ENCODE results near the gene HEATR1.
A peak's percentile ranks its signal among the peaks of the same experiment; 100 is the strongest.
"Not testable (repeated sequence)": the region's sequence is repeated elsewhere in the genome, so short reads cannot be mapped to it uniquely, and the experiment has no call there.

HEATR1 gene

DNA sequence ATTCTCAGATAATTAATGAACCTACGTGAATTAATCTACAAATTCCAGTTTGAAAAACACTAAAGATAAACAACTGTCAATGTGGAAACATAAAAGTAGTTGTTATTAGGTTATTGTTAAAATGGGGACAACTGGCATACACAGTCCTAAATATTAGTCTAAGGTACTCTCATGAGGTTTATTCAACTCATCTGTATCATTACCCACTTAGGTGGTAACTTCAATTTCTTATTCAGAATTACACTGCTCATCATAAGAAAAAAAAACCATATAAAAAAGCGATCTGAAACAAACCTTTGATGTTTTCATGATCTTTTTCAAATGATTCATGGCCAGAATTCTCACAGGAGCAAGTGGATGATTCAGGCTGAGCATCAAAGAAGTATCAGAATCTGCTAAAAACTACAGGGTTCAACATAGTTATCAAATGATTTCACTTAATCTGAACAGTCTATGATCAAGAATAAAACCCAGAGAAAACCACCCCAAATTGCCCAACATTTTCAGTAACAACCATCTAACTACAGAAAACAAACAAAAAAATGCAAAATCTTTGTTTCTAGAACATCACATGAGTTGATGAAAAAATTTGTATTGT lies 13.7 kb downstream of the HEATR1 start:
- DNase-seq (ENCODE audit: low read depth), result no peak

GRCh38 chr1:236589531-236589930 lies 14.8 kb downstream of the HEATR1 start:
- DNase-seq (ENCODE audit: low read depth), result no peak

- DNase-seq (ENCODE audit: low read depth), result no peak
These were observed 22.8 kb downstream of the HEATR1 start for GRCh38 chr1:236581528-236581927.

GRCh38 chr1:236580404-236580803 lies 23.9 kb downstream of the HEATR1 start:
- DNase-seq (ENCODE audit: low read depth), result not testable (repeated sequence)

GRCh38 chr1:236578661-236579060 lies 25.7 kb downstream of the HEATR1 start:
- DNase-seq (ENCODE audit: low read depth), result no peak

DNA sequence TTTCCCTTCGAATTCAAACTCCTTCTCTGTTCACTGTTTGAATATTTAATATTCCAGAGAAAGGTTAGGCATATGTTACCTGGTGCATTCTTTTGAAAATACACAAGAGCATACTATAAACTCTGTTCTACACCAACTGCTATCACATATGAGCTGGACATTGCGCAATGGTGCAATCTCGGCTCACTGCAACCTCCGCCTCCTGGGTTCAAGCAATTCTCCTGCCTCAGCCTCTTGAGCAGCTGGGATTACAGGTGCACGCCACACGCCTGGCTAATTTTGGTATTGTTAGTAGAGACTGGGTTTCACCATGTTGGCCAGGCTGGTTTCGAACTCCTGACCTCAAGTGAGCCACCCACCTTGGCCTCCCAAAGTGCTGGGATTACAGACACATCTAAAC lies 27.3 kb downstream of the HEATR1 start:
- not testable (repeated sequence) for DNase-seq (ENCODE audit: low read depth)

GRCh38 chr1:236576004-236576403 lies 28.3 kb downstream of the HEATR1 start:
- no peak for DNase-seq (ENCODE audit: low read depth)

DNA sequence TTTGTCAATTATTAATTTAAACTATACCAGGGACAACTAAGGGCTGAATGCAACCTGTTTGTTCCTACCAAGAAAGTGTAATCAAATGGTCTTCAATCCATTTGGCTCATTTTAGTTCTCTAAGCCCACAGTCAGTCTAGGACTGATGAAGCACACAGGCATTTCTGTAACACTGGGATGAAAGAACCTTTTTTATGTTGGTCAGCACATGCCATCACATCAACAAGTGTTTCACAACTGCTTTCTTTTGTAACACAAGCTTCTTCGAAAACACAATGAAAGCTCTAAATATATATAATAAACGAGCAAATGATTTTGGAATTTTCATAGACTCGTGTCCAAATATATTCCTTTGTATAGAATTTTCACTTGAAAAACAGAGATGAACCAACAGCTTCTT lies 28.8 kb downstream of the HEATR1 start:
- DNase-seq (ENCODE audit: low read depth), result peak; percentile 14

GRCh38 chr1:236568285-236568894 lies 35.9 kb downstream of the HEATR1 start:
- peak; percentile 14 for DNase-seq (ENCODE audit: low read depth)

DNA sequence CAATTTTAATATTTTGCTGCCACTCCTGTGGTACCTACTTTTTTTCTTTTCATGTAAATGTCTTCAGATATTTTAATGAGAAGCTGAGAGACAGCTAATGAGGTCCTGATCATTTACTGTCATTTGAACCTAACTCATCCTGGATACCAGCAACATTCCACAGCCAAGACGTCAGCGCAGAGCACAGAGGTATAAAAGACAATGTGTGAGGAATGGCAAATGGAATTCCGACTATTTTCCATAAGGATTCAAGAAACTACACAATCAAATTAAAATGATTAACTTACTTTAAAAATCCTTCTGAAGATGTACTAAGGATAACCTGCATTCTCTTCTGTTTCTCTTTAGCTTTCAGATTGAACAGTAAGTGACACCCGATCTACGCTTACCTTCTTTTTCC lies 38.8 kb downstream of the HEATR1 start:
- no peak for DNase-seq (ENCODE audit: low read depth)

- DNase-seq (ENCODE audit: low read depth), result no peak
These were observed 42.3 kb downstream of the HEATR1 start for GRCh38 chr1:236561976-236562375.

DNA sequence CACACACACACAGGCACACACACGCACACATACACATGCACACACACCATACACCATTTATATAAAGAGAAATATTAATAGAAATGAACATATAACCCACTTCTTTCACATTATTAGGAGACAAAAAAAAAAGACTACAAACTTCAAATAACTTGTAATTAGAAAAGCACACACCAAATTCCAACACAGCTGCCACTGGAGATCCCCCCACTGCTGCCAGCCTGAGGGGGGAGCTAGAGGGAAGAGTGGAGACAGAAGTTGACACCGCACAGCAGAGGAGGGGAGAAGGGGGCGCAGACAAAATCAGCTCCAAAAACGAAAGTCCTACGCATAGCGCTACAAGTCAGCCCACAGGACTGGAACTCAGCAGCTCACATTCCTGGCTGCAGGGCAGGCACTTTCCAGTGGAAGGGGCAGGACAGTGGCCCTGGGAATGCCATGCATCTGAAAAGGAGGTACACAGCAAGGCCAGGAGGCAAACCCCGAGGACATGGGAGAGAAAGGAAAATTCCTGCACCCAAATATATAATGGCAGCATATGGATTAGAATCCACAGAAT lies 44.0 kb downstream of the HEATR1 start:
- no peak for DNase-seq (ENCODE audit: low read depth)

DNA sequence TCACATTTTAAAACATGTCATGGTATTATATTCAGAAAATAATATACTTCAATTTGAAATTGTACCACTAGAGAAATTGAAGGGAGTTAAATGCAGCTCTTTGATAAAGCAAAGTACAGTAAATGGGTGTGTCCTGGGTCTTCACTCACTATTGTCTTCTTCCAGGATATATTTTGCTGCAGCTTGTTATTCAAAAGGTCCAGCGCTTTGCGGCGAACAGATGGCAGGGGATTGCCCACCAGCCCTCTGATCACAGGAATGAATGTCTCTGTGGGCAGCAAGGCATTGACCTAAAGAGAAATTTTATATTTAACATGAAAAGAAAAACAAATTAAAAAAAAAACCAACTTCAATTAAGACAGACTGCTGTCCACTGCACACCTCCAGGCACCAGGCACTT lies 45.5 kb downstream of the HEATR1 start:
- no peak for DNase-seq (ENCODE audit: low read depth)

DNA sequence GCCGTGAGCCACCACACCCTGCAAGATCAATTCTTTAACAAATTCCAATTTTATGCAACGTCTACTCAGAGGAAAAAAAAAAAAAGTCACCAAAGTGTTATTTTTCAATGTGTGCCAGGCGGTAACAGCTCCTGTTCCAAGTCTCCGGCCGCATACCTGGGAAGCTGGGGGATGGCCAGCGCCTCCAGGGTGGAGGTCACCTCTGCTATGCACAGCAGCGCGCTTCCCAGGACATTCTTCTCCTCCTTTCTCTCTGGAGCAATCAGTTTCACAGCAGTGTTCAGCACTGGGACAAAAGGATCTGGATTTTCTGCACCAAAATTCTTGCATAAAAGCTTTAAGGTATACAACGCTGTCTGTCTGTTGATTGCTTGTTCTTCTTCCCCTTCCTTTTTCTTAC lies 46.2 kb downstream of the HEATR1 start:
- no peak for DNase-seq (ENCODE audit: low read depth)

DNA sequence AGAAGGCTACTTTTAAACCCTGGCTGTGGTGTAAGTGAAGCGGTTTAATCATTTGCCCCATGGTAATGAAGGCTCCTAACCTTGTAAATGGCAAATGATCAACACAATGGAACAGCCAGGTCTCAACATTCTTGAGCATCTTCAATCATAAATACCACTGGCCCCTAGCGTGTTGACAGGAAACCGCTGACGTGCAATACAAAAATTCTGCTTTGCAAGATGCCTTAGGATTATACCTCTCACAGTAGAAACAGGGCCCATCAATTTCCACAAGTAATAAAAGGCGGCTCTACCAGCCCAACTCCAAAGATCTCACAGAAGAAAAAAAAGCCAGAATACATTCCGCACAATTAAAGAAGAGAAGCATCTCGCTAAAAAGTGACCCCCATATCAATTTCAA lies 47.7 kb downstream of the HEATR1 start:
- DNase-seq (ENCODE audit: low read depth), result no peak

DNA sequence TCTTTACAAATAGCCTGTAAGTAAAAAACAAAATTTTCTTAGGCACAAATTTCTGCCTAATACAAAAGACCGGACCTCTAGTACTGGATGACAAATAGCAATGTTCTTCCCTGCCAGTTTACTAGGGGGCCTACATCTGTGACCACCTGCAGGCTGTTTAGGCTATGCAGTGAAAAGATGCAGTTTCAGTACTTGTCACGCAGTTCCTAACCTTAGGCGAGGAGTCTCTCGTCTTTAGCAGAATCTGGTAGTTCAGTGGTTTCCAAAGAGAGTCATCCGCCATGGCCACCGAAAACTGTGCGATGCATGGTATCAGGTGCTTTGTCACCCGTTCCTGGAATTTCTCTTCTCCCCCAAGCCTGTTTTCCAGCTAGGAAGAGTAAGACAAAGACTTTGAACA lies 50.9 kb downstream of the HEATR1 start:
- DNase-seq (ENCODE audit: low read depth), result no peak

DNA sequence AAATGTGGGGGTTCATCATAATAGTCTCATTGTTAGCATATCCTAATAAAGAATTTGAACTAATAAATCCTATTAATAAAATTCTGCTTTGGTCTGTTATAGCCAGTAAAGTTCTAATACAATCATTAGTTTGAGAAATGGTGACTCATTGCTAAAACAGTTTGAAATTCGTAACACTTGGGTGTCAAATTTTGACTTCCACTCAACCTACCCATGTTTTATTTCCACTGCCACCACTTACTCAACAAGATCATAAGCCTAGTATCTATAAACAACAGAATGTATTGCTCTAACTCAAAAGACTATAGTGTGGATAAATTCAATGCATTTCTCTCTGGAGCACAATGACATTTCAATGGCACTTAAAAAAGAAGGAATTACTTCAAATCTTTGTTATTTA lies 51.4 kb downstream of the HEATR1 start:
- peak; percentile 10 for DNase-seq (ENCODE audit: low read depth)

GRCh38 chr1:236552096-236552495 lies 52.2 kb downstream of the HEATR1 start:
- DNase-seq (ENCODE audit: low read depth), result no peak

- no peak for DNase-seq (ENCODE audit: low read depth)
These were observed 53.1 kb downstream of the HEATR1 start for GRCh38 chr1:236550961-236551851.

DNA sequence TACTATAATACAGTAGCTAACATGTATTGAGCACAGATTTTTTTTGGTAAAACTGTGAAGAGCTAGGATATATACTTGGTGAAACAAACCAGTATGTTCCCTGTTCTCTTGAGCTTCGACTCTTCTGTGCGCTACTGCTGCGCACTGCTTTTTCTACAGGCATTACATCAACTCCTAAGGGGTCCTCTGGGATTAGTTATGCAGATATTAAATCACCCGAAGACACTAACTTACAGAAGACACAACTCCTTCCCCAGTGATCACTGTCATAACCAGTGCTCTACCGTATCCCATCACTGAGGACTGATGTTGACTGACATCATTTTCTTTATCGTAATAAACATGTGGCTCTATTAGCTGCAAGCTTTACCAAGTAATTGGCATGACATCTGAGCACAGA lies 55.9 kb downstream of the HEATR1 start:
- DNase-seq (ENCODE audit: low read depth), result no peak

DNA sequence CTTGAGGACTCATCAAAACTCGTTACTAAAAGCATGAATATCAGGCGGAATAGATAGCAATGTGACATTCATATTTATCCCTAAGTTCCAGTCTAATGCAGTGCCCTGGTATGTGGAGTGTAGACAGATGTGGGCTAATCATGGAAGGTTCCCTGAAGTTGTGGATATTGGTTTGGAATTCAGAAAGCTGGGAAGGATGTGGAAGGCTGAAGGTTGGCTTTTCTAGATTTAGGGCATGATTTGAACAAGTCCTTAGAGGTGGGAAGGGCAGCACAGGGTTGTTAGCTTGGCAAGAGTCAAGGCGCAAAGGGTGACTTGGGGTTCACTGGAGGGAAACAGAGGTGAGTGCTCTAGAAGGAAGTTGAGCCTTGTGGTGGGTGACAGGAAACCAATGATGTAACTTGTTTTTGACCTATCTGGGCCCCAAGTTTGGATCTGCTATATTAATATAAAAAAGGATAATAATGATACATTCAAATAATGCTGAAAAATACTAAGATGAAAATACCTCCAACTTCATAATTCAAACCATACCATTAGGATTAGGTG lies 58.6 kb downstream of the HEATR1 start:
- no peak for DNase-seq (ENCODE audit: low read depth)

DNA sequence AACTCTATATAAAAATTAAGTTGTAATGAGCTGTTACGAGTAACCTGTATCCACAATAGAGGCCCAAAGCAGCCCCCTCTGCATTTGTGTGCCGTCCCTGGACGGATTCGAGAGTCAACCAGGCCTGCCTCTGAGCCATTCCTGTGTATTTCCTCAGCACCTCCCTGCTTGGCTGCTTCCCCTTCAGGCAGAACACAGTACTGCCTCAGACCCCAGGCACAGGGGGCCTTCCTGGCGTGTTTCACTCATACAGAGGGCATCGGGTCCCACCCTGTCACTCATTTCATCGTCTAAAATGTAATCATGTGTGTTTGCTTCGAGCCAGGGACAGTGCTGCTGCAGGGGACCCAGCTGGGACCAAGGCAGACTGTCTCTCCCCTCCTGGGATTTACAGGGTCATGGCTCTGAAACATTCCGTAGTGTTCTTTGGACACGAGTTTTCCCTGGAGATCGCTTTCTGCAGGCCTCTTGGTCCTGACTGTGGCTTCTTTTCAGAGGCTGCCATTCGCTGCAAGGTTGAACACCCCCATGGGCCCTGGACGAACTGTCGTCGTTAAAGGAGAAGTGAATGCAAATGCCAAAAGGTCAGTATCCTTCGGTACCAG lies 61.1 kb downstream of the HEATR1 start:
- DNase-seq (ENCODE audit: low read depth), result no peak

All from fibroblast of gingiva (primary cell).